ENCODE measurements around the gene DNAJC9. TPM values are rescaled to one million over a fixed set of nuclear protein-coding genes. Genes with fewer than 3 reads are reported as not detected.

The DNAJC9 gene
- total and polyA plus RNA-seq, 11 donors = 5.8 to 11.6 (median 6.8) TPM

GRCh38 chr10:73253225-73253555 lies 6.1 kb upstream of the DNAJC9 start:
- ATAC-seq (no peak), DNase-seq (no peak)
- Histone ChIP-seq H3K36me3 (peaks cover 0 to 30% (median 23%) of the 10 kb centered on the region in 9 donors), H3K27ac (peak overlapping the region; percentile 75 to 97 (median 88)), H3K4me3 (peak overlapping the region; percentile 64 to 97 (median 84)), H3K9me3 (no peaks in the 10 kb centered on the region), H3K4me1 (peaks cover 3 to 29% (median 21%) of the 10 kb centered on the region in 12 donors), H3K27me3 (no peaks in the 10 kb centered on the region)
- WGBS, 4 donors = 1 to 2% (median 1%) methylated on average over 4 of the region's 4 CpGs
- TF ChIP-seq POLR2A (IDR thresholded peaks at IDR 0.05) = no peak
- TF ChIP-seq CTCF (IDR thresholded peaks at IDR 0.05) = no peak
- intact Hi-C loops (cut with DNase I) = loop anchor here in 2 of 10 donors (5.0 to 10.0 kb wide), 3 partner anchors 86 to 242 kb away; partner anchors contain the start of genes ANXA7 (in 1 of the 2), ECD (in 1 of the 2), FAM149B1 (in 1 of the 2) and PPP3CB (in 1 of the 2)

- WGBS, 4 donors = 0 to 1% (median 1%) methylated on average over 25 to 51 of the region's 51 CpGs
- Histone ChIP-seq H3K27ac (peak within 1 kb of the TSS; percentile 75 to 97 (median 88)), H3K9me3 (no peaks in the 10 kb centered on the region), H3K4me3 (peak within 1 kb of the TSS; percentile 64 to 97 (median 84)), H3K27me3 (no peaks in the 10 kb centered on the region), H3K4me1 (peaks cover 3 to 34% (median 24%) of the 10 kb centered on the region in 12 donors), H3K36me3 (peaks cover 0 to 30% (median 23%) of the 10 kb centered on the region in 9 donors)
- peak in 2 of 12 donors; percentile 7 to 10 for TF ChIP-seq CTCF (IDR thresholded peaks at IDR 0.05)
- peak in 1 of 2 donors; percentile 79 for TF ChIP-seq POLR2A (IDR thresholded peaks at IDR 0.05)
- ATAC-seq (peak; percentile 98 to 99 (median 99)), DNase-seq (peak; percentile 92 to 96 (median 95))
- intact Hi-C loops (cut with DNase I) = loop anchor here in 2 of 10 donors (5.0 to 10.0 kb wide), 3 partner anchors 85 to 242 kb away; partner anchors contain the start of genes ANXA7 (in 1 of the 2), ECD (in 1 of the 2), FAM149B1 (in 1 of the 2) and PPP3CB (in 1 of the 2)
Observed at GRCh38 chr10:73252445-73253224, 5.6 kb upstream of the DNAJC9 start, which contains the start of gene MRPS16. MRPS16 (minus strand) TSS chr10:73252644; CDS start chr10:73252482, 162 bp downstream.

GRCh38 chr10:73251683-73252444 lies 4.8 kb upstream of the DNAJC9 start:
- H3K4me3 ChIP-seq = peak overlapping the region; percentile 64 to 97 (median 84)
- ATAC-seq = peak; percentile 44 to 77 (median 74)
- intact Hi-C loops (cut with DNase I) = loop anchor here in 2 of 10 donors (5.0 to 10.0 kb wide), 3 partner anchors 85 to 243 kb away; partner anchors contain the start of genes ANXA7 (in 1 of the 2), ECD (in 1 of the 2), FAM149B1 (in 1 of the 2) and PPP3CB (in 1 of the 2)
- TF ChIP-seq POLR2A (IDR thresholded peaks at IDR 0.05) (no peak), CTCF (IDR thresholded peaks at IDR 0.05) (peak in 1 of 12 donors; percentile 2)
- no peaks in the 10 kb centered on the region for H3K9me3 ChIP-seq
- peak in 1 of 5 donors; percentile 26 for DNase-seq
- peaks cover 0 to 30% (median 23%) of the 10 kb centered on the region in 9 donors for H3K36me3 ChIP-seq
- peak overlapping the region; percentile 75 to 97 (median 88) for H3K27ac ChIP-seq
- peaks cover 3 to 37% (median 27%) of the 10 kb centered on the region in 12 donors for H3K4me1 ChIP-seq
- H3K27me3 ChIP-seq = no peaks in the 10 kb centered on the region
- WGBS, 4 donors = 13 to 23% (median 16%) methylated on average over 21 to 23 of the region's 23 CpGs

All from heart left ventricle (tissue), 16 donors.